Measurements from ENCODE around the gene TMEM87B. TPM values are rescaled to one million over a fixed set of nuclear protein-coding genes. Genes with fewer than 3 reads are reported as not detected.

Gene TMEM87B
- total RNA-seq, 1 donor: 6.2 TPM

DNA sequence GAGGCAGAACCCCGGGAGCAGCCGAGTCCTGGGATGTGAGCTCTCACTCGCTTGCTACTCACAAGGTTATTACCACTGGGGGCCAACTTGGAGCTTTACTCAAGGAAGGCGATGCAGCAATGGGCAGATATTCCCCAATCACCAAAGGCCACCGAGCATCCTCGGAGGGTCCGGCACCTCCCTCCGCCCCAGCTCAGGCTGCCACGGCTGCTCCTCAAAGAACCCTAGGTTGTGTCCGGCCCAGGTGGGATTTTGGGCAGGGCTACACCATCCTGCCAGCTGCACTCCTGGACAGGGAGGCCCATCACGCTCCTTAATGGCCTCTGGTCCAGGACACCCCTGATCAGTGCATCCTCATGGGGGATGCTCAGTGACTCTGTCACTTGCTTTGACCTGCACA, 107.9 kb downstream of the TMEM87B start:
- DNase-seq (ENCODE audit: low read depth in 2 of 3, low spot score in 2 of 3): no peak

DNA sequence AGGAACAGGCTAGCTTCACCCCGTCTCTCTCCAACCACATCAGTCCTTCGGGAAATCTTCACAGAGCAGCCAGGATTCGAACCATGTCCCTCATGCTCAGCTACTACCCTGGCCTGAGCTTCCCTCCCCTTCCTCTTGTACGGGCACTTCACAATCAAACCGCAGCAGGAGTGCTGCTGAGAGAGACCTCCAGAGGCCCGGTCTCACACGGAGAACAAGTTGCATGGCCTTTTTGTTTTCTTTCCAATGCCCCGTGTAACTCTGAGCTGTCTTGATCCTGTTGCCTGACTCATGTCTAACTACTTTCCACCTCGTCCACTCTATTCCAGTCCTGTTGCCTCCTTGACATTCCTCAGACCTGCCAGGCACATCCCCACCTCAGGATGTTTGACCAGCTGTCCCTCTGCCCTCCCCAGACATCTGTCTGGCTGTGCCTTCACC, 108.5 kb downstream of the TMEM87B start:
- DNase-seq (ENCODE audit: low read depth in 2 of 3, low spot score in 2 of 3): no peak

DNA sequence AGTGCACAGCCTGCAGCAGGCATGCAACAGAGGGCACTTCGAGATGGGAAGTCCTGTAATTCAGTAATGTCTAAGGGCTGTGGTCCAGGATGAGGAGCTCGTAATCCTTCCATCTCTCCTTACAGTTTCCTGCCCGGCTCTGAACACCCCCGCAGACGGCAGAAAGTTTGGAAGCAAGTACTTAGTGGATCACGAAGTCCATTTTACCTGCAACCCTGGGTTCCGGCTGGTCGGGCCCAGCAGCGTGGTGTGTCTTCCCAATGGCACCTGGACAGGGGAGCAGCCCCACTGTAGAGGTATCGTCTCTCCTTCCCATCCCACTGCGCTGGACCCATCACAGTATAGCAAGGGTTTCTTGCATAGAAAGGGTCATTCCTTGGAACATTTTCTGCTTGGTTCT, 109.8 kb downstream of the TMEM87B start:
- no peak for DNase-seq (ENCODE audit: low read depth in 2 of 3, low spot score in 2 of 3)

DNA sequence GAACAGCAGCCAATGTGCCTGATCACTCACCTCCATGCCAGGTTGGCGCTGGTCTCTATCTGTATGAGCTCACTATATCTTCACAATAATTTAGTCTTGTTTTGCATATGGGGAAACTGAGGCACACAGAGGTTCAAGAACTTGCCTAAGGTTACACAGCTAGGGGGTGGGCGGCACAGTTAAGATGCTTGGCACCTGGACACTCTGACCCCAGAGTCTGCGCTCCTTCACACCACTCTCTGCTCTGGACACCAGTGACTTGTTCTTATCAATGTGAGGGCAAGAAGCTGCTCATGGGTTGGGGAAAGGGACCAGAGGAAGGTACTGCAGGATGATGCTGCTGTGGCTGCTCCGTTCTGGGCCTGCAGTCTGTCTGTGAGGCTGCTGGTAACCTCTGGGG, 110.2 kb downstream of the TMEM87B start:
- DNase-seq (ENCODE audit: low read depth in 2 of 3, low spot score in 2 of 3): no peak

DNA sequence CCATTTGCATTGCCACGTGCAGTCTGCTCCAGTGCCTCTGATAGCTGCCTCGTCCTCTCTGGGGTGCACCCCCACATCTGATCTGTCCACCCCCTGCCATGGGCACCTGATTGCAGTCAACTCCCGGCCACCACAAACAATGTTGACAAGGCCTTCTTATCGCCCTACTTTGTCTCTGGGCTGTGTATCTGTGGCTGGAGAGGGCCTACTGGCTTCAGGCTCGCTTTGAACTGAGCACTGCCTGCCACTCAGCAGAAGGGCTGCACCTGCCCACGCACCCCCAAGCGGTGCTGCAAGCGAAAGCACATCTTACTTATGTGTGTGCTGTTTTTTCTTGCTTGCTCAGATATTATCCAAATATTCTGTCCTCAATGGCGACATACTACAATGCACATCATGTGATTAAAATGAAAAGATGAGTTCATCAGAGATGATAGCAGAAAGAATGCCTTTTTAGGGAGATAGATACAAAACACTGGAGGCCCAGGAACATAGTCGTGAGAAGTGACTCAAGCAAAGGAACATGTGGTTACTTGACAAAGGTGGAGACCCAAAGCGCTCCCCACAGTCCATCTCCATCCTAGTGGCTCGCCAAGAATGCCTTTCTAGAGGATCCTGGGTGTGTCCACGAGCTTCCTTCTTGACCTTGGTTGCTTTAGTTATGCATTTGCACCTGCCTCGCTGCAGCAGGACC, 111.9 kb downstream of the TMEM87B start:
- DNase-seq (ENCODE audit: low read depth in 2 of 3, low spot score in 2 of 3): no peak

DNA sequence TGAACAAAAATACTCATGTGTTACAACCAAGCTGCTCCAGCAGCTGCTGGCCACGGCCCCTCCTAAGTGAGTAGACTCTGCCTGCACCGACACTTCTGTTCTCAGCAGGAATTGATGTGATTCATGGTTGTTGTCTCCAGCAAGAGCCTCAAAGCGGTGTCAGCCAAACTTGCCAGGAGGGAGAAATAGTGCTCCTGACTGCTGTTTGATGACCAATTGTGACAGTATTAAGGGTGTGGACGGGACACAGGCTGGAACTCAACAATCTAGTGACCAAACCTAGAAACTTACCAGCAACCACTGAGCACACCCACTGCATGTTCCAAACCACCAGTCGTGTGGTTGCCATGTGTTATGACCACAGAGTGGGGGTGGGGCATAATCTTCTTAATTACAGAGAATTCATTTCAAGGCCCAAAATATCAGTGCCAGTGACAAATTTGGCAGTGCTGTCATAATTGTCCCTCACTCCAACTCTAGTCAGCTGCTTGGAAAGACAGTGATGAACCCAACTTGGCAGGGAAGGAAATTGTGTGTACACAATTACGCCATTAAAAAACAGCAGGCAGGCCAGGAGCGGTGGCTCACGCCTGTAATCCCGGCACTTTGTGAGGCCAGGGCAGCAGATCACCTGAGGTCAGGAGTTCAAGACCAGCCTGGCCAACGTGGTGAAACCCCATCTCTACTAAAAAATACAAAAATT, 113.5 kb downstream of the TMEM87B start:
- no peak for DNase-seq (ENCODE audit: low read depth in 2 of 3, low spot score in 2 of 3)

Other genes with a start within 250 kb of the TMEM87B start
- gene ANAPC1, start 171.1 kb upstream of the TMEM87B start, total RNA-seq: 58.4 TPM
- gene MERTK, start 156.7 kb upstream of the TMEM87B start, total RNA-seq: 8.6 TPM
- under 0.01 TPM for gene FBLN7, start 83.1 kb downstream of the TMEM87B start, total RNA-seq
- 2.2 TPM for gene ZC3H8, start 199.8 kb downstream of the TMEM87B start, total RNA-seq
- 4.8 TPM for gene ZC3H6, start 220.3 kb downstream of the TMEM87B start, total RNA-seq

All from hematopoietic multipotent progenitor cell (in vitro differentiated cells).